NT2/D1 (cell line): ENCODE measurements around the gene HSPB1.
A peak's percentile ranks its signal among the peaks of the same experiment; 100 is the strongest.
"Not testable (repeated sequence)": the region's sequence is repeated elsewhere in the genome, so short reads cannot be mapped to it uniquely, and the experiment has no call there.

Experiments used
- DNase-seq: peaks from one replicate; pipeline ENCODE4 v3.0.0-alpha.2; 2011; ENCODE audit warnings: low read depth, low spot score
- H3K27me3 ChIP-seq: 2 replicates; pipeline ENCODE4 v1.6.0; 2011; ENCODE audit warnings: mild to moderate bottlenecking; ENCODE audit not compliant: insufficient read length, insufficient read depth
- H3K36me3 ChIP-seq: 2 replicates; pipeline ENCODE4 v1.6.1; 2011; ENCODE audit warnings: mild to moderate bottlenecking, low read length, mixed read lengths; ENCODE audit not compliant: insufficient read depth, insufficient read length
- H3K4me1 ChIP-seq: 2 replicates; pipeline ENCODE4 v1.5.1; 2011; ENCODE audit not compliant: insufficient read depth, insufficient read length
- H3K4me3 ChIP-seq: 2 replicates; pipeline ENCODE4 v1.5.1; 2011; ENCODE audit warnings: low read depth; ENCODE audit not compliant: insufficient read length
- H3K9ac ChIP-seq: 2 replicates; pipeline ENCODE4 v1.6.0; 2011; ENCODE audit warnings: low read depth; ENCODE audit not compliant: insufficient read length
- H3K9me3 ChIP-seq: 2 replicates; pipeline ENCODE4 v1.5.1; 2011; ENCODE audit warnings: mild to moderate bottlenecking, low read length; ENCODE audit not compliant: insufficient read depth
- SUZ12 ChIP-seq: IDR thresholded peaks from 2 replicates; pipeline ENCODE4 v1.6.1; 2011; ENCODE audit not compliant: insufficient read length, insufficient read depth; ENCODE audit errors: extremely low read depth
- YY1 ChIP-seq: IDR thresholded peaks from 2 replicates; pipeline ENCODE4 v1.6.1; 2011; ENCODE audit not compliant: insufficient read length, insufficient read depth
- ZNF274 ChIP-seq: IDR thresholded peaks from 2 replicates; pipeline ENCODE4 v1.6.1; 2011; ENCODE audit warnings: mild to moderate bottlenecking, low read depth, low read length

The HSPB1 gene

DNA sequence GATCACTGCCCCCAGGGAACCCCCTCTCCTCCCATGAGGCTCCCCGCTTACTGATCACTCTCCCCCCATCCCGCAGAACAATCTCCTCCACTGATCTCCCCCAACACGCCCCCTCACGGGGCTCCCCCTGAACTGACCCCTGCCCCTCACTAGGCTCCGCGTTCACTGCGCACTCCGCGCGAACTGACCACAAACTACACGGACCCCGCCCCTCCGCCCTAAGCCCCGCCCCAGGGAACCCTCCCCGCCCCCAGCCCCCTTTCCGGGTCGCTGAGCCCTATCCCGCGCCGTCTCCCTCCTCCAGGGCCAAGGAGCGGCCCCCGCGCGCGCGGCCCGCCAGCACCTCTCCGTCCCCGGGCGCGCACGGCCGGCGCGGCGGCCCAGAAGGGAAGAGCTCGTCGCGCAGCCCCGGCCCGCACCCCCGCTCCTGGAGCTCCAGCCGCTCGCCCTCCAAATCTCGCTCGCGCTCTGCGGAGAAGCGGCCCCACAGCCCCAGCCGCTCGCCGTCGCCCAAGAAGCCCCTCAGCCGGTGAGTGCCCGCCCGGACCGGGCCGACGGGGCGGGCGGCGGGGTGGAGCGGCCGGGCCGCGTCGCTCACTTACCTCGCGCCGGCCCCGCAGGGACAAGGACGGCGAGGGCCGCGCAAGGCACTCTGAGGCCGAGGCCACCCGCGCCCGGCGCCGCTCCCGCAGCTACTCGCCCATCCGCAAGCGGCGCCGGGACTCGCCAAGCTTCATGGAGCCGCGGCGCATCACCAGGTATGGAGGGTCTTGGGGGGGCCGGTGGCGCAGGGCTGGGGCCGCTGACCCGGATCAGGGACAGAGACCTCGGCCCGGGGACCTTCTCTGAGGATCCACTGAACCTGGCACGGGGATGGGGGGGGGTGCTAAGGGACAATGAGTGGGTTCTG is 19.9 kb upstream of the HSPB1 start:
- Histone ChIP-seq H3K4me1 (peaks cover 8% of the 10 kb centered on the region), H3K27me3 (peaks cover 53% of the 10 kb centered on the region), H3K36me3 (peaks cover 6% of the 10 kb centered on the region), H3K9me3 (peaks cover 4% of the 10 kb centered on the region; the same call in 1 of the 2 replicates), H3K9ac (peak overlapping the region; percentile 83), H3K4me3 (peak overlapping the region; percentile 65)
- no peak for TF ChIP-seq YY1
- no peak for TF ChIP-seq ZNF274
- TF ChIP-seq SUZ12: no peak
- no peak for DNase-seq

DNA sequence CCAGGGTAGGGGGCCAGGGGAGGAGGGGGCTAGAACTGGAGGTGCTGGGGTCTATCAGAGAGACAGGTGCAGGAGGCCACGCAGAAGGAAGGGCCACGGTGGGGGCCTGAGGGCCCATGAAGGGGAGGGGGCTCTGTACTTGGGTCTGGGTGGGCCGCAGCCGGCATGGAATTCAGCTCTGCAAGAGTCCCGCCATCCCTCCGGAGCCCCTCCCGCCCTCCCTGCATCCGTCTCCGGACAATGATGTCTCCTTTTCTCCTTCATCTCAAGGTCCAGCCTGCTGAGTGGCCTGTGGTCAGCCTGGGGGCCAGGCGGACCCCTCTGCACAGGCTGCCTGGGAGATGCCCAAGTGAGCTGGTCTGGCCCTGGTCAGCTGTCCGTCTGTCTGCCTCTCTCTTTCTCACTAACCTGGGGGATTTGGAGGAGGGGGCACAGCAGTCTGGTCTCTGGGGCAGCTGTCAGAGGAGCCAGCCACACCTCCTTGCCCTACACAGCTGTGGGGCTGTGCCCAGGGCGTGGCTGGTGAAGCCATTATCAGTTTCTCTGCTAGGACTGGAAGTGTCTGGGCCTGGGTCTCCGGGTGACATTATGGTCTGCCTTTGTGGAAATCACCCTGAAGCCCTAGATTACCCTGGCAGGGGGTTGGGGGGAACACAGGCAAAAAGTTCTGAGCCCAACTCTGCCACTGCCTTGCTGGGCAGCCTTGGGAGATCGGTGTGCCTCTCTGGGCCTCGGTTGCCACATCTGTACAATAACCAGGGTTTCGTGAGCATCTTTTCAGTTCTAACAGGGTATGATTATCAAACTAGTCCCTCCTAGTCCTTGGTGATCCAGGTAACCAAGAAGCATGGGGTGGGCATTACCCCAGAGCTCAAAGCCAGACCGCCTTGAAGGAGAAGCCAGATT is 19.0 kb upstream of the HSPB1 start:
- H3K9me3 ChIP-seq: peaks cover 3% of the 10 kb centered on the region; the same call in 1 of the 2 replicates
- peak overlapping the region; percentile 65 for H3K4me3 ChIP-seq
- peaks cover 8% of the 10 kb centered on the region for H3K4me1 ChIP-seq
- peaks cover 51% of the 10 kb centered on the region for H3K27me3 ChIP-seq
- peaks cover 6% of the 10 kb centered on the region for H3K36me3 ChIP-seq
- DNase-seq: no peak
- no peak overlapping the region for H3K9ac ChIP-seq
- TF ChIP-seq ZNF274 (no peak), YY1 (no peak), SUZ12 (no peak)

DNA sequence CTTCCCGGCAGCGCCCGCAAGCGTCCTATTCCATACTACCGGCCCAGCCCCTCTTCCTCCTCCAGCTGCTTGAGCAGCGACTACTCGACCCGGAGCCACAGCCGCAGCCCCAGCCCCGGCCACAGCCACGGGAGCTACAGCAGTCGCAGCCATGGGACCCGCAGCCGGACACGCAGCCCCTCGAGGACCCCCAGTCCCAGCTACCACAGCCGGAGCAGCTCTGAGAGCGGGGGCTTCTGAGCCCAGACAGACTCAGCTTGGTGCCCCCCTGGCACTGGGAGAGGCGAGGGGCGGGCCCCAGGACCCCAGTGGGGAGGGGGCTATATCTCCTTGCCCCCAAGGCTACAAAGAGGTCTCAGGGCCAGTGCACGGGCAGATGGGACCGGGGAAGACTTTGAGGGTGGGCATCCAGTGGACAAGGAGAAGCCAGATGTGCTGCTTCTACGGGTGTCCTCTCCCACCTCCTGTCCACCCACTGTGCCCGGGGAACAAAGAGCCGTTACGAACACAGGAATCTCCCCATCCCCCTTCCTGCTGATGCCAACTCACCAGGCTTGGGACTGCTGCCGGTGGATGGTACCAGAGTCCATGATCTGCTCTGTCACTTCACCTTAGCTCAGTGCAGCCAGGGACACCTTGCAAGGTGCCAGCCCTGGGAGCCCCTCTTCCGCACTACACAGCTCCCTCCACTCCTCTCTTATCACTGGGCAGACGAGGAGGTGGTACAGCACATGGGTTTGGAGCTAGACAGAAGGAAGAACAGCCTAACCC is 16.7 kb upstream of the HSPB1 start:
- peaks cover 30% of the 10 kb centered on the region for H3K27me3 ChIP-seq
- H3K4me1 ChIP-seq: peaks cover 12% of the 10 kb centered on the region
- no peak for TF ChIP-seq SUZ12
- TF ChIP-seq ZNF274: no peak
- TF ChIP-seq YY1: no peak
- peaks cover 6% of the 10 kb centered on the region for H3K36me3 ChIP-seq
- no peak for DNase-seq
- no peak overlapping the region for H3K4me3 ChIP-seq
- H3K9ac ChIP-seq: no peak overlapping the region
- H3K9me3 ChIP-seq: no peaks in the 10 kb centered on the region

DNA sequence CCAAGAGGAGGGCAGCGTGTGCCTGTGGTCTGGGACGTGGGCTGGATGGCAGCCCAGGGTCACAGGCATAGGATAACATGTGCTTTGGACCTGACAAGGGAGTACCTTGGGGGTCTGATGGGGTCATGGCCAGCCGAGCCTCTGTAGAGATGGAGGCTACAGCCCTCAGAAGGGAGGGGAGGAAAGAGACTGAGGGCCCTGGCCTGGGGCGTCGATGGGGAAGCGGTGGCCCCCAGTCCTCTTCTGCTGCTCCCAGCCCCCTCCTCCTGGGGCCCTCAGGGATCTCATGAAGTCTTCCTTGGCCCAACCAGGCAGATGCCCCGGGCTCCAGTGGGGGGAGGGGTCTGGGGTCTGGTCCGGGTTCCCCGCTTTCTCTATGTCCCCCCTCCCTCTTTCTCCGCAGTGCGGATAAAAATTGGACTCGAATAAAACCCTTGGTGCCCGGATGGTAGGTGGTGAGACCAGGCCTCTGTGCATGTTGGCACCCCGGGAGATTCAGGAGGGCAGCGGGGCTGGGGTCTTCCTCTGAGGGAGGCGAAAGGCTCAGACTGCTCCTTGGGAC is 15.6 kb upstream of the HSPB1 start:
- H3K9ac ChIP-seq: no peak overlapping the region
- no peak overlapping the region for H3K4me3 ChIP-seq
- H3K27me3 ChIP-seq: peaks cover 24% of the 10 kb centered on the region
- H3K4me1 ChIP-seq: peaks cover 18% of the 10 kb centered on the region
- DNase-seq: no peak
- no peak for TF ChIP-seq YY1
- no peak for TF ChIP-seq SUZ12
- TF ChIP-seq ZNF274: no peak
- H3K36me3 ChIP-seq: peaks cover 6% of the 10 kb centered on the region
- no peaks in the 10 kb centered on the region for H3K9me3 ChIP-seq

DNA sequence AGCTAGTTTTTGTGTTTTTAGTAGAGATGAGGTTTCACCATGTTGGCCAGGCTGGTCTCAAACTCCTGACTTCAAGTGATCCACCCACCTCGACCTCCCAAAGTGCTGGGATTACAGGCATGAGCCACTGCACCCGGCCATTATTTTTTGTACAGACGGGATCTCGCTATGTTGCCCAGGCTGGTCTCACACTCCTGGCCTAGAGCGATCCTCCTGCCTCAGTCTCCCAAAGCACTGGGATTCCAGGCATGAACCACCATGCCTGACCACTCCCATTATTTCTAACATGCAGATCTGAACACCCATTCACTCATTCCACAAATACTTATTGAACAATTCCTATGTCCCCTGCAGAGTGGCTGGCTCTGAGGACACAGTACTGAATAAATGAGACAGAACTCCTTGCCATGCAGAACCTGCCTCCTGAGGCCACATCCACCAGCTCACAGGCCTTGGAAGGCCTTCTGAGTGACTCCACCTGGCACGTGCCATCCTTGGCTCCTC is 11.6 kb upstream of the HSPB1 start:
- not testable (repeated sequence) for DNase-seq, H3K4me3 ChIP-seq, H3K36me3 ChIP-seq, H3K27me3 ChIP-seq, H3K9me3 ChIP-seq
- Histone ChIP-seq H3K4me1 (peaks cover 31% of the 10 kb centered on the region), H3K9ac (peak overlapping the region; percentile 71)

DNA sequence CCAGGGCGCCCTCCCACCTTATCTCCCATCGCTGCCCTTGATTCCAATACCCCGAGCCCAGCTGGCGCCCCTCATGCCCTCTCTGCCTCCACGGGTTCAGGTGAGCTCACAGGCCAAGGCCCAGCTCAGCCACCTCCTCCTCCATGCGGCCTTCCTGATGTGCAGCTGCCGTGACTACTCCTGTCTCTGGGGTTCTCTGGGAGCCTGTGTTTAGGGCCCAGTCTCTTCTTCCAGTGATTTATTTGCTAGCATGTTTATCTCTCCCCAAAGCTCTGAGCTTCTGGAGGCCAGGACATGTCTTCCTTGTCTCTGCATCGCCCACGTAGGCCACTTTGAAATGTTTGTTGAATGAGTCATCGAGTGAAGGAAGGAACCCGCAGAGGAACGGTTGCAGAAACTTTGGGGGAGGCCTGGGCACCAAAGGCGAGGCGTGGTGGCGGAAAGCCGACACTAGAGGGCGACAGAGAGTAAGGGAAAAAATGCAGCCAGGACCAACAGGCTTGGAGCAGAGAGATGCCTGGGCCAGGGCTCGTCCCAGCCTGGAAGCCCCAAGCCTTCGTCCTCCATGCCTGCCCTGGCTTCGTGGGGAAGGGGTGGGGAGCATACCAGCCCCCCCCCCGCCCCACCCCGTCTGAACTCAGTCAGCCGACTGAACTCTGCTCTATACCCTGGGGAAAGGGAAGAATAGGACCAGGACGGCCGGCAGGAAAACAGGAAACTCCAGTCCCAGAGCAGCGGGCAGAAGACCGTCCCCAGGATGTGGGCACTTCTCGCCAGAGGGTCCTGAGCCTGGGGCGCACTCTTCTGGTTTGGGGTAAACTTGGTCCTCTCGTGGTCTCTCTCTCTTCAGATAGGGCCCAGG is 10.9 kb upstream of the HSPB1 start:
- Histone ChIP-seq H3K4me1 (peaks cover 29% of the 10 kb centered on the region), H3K27me3 (no peaks in the 10 kb centered on the region), H3K36me3 (no peaks in the 10 kb centered on the region), H3K9me3 (no peaks in the 10 kb centered on the region), H3K4me3 (no peak overlapping the region), H3K9ac (peak overlapping the region; percentile 71)
- DNase-seq: peak; percentile 95
- TF ChIP-seq ZNF274 (no peak), YY1 (no peak), SUZ12 (no peak)
